H9 (cell line): ENCODE results near the gene MAP3K21. TPM values are rescaled to one million over a fixed set of nuclear protein-coding genes. Genes with fewer than 3 reads are reported as not detected.

Experiments
- DNase-seq: peaks from one replicate; pipeline ENCODE4 v3.0.0-alpha.2; 2017
- H2AFZ ChIP-seq: one replicate; pipeline ENCODE4 v1.6.1; 2013; ENCODE audit warnings: mild to moderate bottlenecking, low read length, control low read depth, moderate library complexity
- H2AK5ac ChIP-seq: 2 replicates; pipeline ENCODE4 v1.6.1; 2013; ENCODE audit warnings: low read length, control low read depth, mixed read lengths; ENCODE audit not compliant: insufficient read length
- H2BK120ac ChIP-seq: one replicate; pipeline ENCODE4 v1.6.1; 2013; ENCODE audit warnings: low read depth, mild to moderate bottlenecking, low read length, control low read depth, inconsistent platforms; ENCODE audit not compliant: poor library complexity, severe bottlenecking
- H2BK12ac ChIP-seq: 2 replicates; pipeline ENCODE4 v1.6.1; 2013; ENCODE audit warnings: low read length, control low read depth, mixed read lengths, low read depth; ENCODE audit not compliant: insufficient read length
- H2BK15ac ChIP-seq: 2 replicates; pipeline ENCODE4 v1.6.1; 2013; ENCODE audit warnings: low read depth, low read length, control low read depth
- H2BK20ac ChIP-seq: one replicate; pipeline ENCODE4 v1.6.1; 2013; ENCODE audit warnings: low read depth, mild to moderate bottlenecking, low read length, control low read depth, inconsistent platforms; ENCODE audit not compliant: poor library complexity, severe bottlenecking
- H2BK5ac ChIP-seq: 2 replicates; pipeline ENCODE4 v1.6.1; 2013; ENCODE audit warnings: low read length, control low read depth, mixed read lengths; ENCODE audit not compliant: insufficient read length
- H3K14ac ChIP-seq: 2 replicates; pipeline ENCODE4 v1.6.1; 2013; ENCODE audit warnings: low read length, control low read depth; ENCODE audit not compliant: insufficient read depth
- H3K18ac ChIP-seq: 2 replicates; pipeline ENCODE4 v1.6.1; 2013; ENCODE audit warnings: low read depth, mild to moderate bottlenecking, mixed read lengths, low read length, control low read depth; ENCODE audit not compliant: insufficient read length
- H3K23ac ChIP-seq: 2 replicates; pipeline ENCODE4 v1.6.1; 2013; ENCODE audit warnings: low read length, control low read depth, mixed read lengths, low read depth; ENCODE audit not compliant: insufficient read length
- H3K23me2 ChIP-seq: 2 replicates; pipeline ENCODE4 v1.6.1; 2013; ENCODE audit warnings: low read depth, mild to moderate bottlenecking, mixed read lengths, low read length, control low read depth; ENCODE audit not compliant: insufficient read length, poor library complexity, severe bottlenecking
- H3K27ac ChIP-seq: 2 replicates; pipeline ENCODE4 v1.5.1; 2013; ENCODE audit warnings: low read length, control low read depth, mixed read lengths, low read depth; ENCODE audit not compliant: insufficient read length
- H3K27me3 ChIP-seq: 2 replicates; pipeline ENCODE4 v1.6.1; 2013; ENCODE audit warnings: low read length, control low read depth, inconsistent platforms; ENCODE audit not compliant: insufficient read depth
- H3K4ac ChIP-seq: 2 replicates; pipeline ENCODE4 v1.6.1; 2013; ENCODE audit warnings: low read depth, mild to moderate bottlenecking, control low read depth, inconsistent platforms, low read length, moderate library complexity
- H3K4me1 ChIP-seq: 2 replicates; pipeline ENCODE4 v1.6.1; 2013; ENCODE audit warnings: low read length, control low read depth, inconsistent platforms; ENCODE audit not compliant: insufficient read depth
- H3K4me2 ChIP-seq: 2 replicates; pipeline ENCODE4 v1.6.1; 2013; ENCODE audit warnings: low read length, control low read depth, mixed read lengths; ENCODE audit not compliant: insufficient read length, insufficient read depth
- H3K56ac ChIP-seq: 2 replicates; pipeline ENCODE4 v1.6.1; 2013; ENCODE audit warnings: low read depth, mild to moderate bottlenecking, mixed read lengths, low read length, control low read depth; ENCODE audit not compliant: insufficient read length
- H3K79me1 ChIP-seq: 2 replicates; pipeline ENCODE4 v1.6.1; 2013; ENCODE audit warnings: low read depth, mild to moderate bottlenecking, moderate library complexity, low read length, control low read depth, inconsistent platforms; ENCODE audit not compliant: insufficient read depth, poor library complexity, severe bottlenecking
- H3K79me2 ChIP-seq: 2 replicates; pipeline ENCODE4 v1.6.1; 2013; ENCODE audit warnings: low read length, control low read depth, inconsistent platforms; ENCODE audit not compliant: insufficient read depth
- H3K9ac ChIP-seq: 2 replicates; pipeline ENCODE4 v1.6.1; 2013; ENCODE audit warnings: low read length, control low read depth, mixed read lengths; ENCODE audit not compliant: insufficient read length; ENCODE audit errors: extremely low read depth
- H3K9me3 ChIP-seq: one replicate; pipeline ENCODE4 v1.6.1; 2013; ENCODE audit warnings: low read depth, low read length, inconsistent platforms; ENCODE audit not compliant: control insufficient read depth
- H3T11ph ChIP-seq: one replicate; pipeline ENCODE4 v1.6.1; 2013; ENCODE audit warnings: mild to moderate bottlenecking, low read length, control low read depth, inconsistent platforms
- H4K20me1 ChIP-seq: one replicate; pipeline ENCODE4 v1.6.1; 2013; ENCODE audit not compliant: control insufficient read depth, insufficient read length, insufficient read depth
- H4K5ac ChIP-seq: 2 replicates; pipeline ENCODE4 v1.6.1; 2013; ENCODE audit warnings: low read depth, mild to moderate bottlenecking, mixed read lengths, low read length, control low read depth; ENCODE audit not compliant: insufficient read length
- H4K8ac ChIP-seq: replicated peaks from 2 replicates; pipeline ENCODE4 v1.6.1; 2013; ENCODE audit warnings: low read length, control low read depth, mixed read lengths, low read depth; ENCODE audit not compliant: insufficient read length
- H4K91ac ChIP-seq: 2 replicates; pipeline ENCODE4 v1.6.1; 2013; ENCODE audit warnings: low read depth, mild to moderate bottlenecking, moderate library complexity, mixed read lengths, low read length, control low read depth; ENCODE audit not compliant: insufficient read length
- H3K27ac Mint-ChIP-seq, 3 experiments: 2 replicates in 2 of 3; 3 replicates in 1 of 3; pipeline ENCODE4 v1.8.0; 2020 to 2021; ENCODE audit warnings: mixed read lengths in 3 of 3, mild to moderate bottlenecking in 1 of 3, moderate library complexity in 1 of 3
- H3K27me3 Mint-ChIP-seq: 2 replicates; pipeline ENCODE4 v1.8.0; 2021; ENCODE audit warnings: low read depth, mild to moderate bottlenecking, moderate library complexity, mixed read lengths
- H3K36me3 Mint-ChIP-seq, 3 experiments: 2 replicates in 2 of 3; 3 replicates in 1 of 3; pipeline ENCODE4 v1.8.0; 2020 to 2021; ENCODE audit warnings: low read depth in 3 of 3, mixed read lengths in 3 of 3; ENCODE audit not compliant: insufficient read depth in 1 of 3
- H3K4me1 Mint-ChIP-seq, 2 experiments: 2 replicates each; pipeline ENCODE4 v1.8.0; 2020; ENCODE audit warnings: mixed read lengths in 2 of 2
- H3K4me3 Mint-ChIP-seq, 2 experiments: 2 replicates in 1 of 2; 3 replicates in 1 of 2; pipeline ENCODE4 v1.8.0; 2020 to 2021; ENCODE audit warnings: mild to moderate bottlenecking in 2 of 2, mixed read lengths in 2 of 2, moderate library complexity in 1 of 2
- H3K9me3 Mint-ChIP-seq, 2 experiments: 2 replicates in 1 of 2; 3 replicates in 1 of 2; pipeline ENCODE4 v1.8.0; 2020; ENCODE audit warnings: mild to moderate bottlenecking in 2 of 2, mixed read lengths in 2 of 2, moderate library complexity in 1 of 2
- WGBS: extraction: QIAGEN DNeasy Blood & Tissue Kit; methylation state at CpG from one replicate; pipeline ENCODE4 v1.1.7; 2013; ENCODE audit warnings: missing lambda C conversion rate, low lambda C conversion rate, mixed read lengths; ENCODE audit not compliant: insufficient read length; ENCODE audit errors: extremely low coverage; 5-methylcytosine and 5-hydroxymethylcytosine counted together
- total RNA-seq: library from RNA; stranded (reverse); gene quantifications from 2 replicates; pipeline ENCODE4 v1.2.1, GENCODE V29; 2021
- TF ChIP-seq, protein P1 (sequence below): fragments of 200-600 bp; sonication (generic); conservative IDR thresholded peaks from 3 replicates; pipeline ENCODE4 v1.8.0; 2021; ENCODE audit warnings: antibody characterized with exemption, mild to moderate bottlenecking

The MAP3K21 gene
- total RNA-seq, 1 experiment from 2014 or later, result 11.7 TPM

DNA sequence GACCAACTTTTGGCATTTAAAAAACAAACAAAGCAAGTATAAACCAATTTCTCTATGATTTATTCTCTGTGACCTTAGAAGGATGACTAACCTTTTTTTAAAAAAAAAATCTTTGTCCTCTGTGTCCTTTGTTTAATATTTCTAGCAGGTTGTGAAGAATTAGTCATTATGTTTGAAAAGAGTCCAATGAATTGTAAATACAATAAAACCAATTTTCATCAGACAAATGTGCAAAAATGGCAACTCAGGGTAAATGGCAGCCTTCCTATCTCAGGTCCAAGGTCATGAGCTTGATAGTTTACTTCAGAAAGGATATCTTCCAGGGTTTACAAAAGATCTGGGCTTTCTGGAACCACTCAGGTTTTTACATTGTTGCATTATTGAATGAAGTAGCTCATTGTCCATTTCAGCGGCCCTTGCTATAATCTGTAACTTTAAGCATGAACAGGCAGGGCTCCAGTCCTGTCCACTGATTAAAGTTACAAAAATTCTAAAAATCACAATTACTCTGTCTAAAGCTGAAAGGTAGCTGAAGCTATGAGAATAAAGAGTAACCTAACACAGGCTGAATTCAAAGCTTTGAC is 11.7 kb upstream of the MAP3K21 start:
- H2AFZ ChIP-seq, result no peak overlapping the region
- no peaks in the 10 kb centered on the region for H3K79me2 ChIP-seq
- no CpG with 5 or more reads among the region's 1 CpG for WGBS
- H3K27ac ChIP-seq, result no peak overlapping the region
- no peaks in the 10 kb centered on the region for H3K9me3 ChIP-seq
- H3K27me3 Mint-ChIP-seq, result no peaks in the 10 kb centered on the region
- no peaks in the 10 kb centered on the region for H3K9me3 Mint-ChIP-seq
- no peak overlapping the region for H3K4ac ChIP-seq
- TF ChIP-seq, protein P1, sequence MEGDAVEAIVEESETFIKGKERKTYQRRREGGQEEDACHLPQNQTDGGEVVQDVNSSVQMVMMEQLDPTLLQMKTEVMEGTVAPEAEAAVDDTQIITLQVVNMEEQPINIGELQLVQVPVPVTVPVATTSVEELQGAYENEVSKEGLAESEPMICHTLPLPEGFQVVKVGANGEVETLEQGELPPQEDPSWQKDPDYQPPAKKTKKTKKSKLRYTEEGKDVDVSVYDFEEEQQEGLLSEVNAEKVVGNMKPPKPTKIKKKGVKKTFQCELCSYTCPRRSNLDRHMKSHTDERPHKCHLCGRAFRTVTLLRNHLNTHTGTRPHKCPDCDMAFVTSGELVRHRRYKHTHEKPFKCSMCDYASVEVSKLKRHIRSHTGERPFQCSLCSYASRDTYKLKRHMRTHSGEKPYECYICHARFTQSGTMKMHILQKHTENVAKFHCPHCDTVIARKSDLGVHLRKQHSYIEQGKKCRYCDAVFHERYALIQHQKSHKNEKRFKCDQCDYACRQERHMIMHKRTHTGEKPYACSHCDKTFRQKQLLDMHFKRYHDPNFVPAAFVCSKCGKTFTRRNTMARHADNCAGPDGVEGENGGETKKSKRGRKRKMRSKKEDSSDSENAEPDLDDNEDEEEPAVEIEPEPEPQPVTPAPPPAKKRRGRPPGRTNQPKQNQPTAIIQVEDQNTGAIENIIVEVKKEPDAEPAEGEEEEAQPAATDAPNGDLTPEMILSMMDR, result no peak
- H2BK120ac ChIP-seq, result no peak overlapping the region
- no peak overlapping the region for H3K4me3 Mint-ChIP-seq
- no peaks in the 10 kb centered on the region; the same call in none of the 2 replicates for H3K4me1 ChIP-seq
- no peak overlapping the region for H2BK20ac ChIP-seq
- H3K23ac ChIP-seq, result no peak overlapping the region
- no peak overlapping the region for H4K91ac ChIP-seq
- DNase-seq, result no peak
- no peak overlapping the region for H3K14ac ChIP-seq
- no peaks in the 10 kb centered on the region for H3K23me2 ChIP-seq
- H4K8ac ChIP-seq, result no peak overlapping the region
- no peak overlapping the region for H3K9ac ChIP-seq
- H2BK5ac ChIP-seq, result no peak overlapping the region
- no peaks in the 10 kb centered on the region for H4K20me1 ChIP-seq
- no peak overlapping the region for H4K5ac ChIP-seq
- H3K79me1 ChIP-seq, result no peaks in the 10 kb centered on the region
- H2BK12ac ChIP-seq, result no peak overlapping the region
- no peak overlapping the region for H3K4me2 ChIP-seq
- no peak overlapping the region for H2AK5ac ChIP-seq
- no peak overlapping the region for H2BK15ac ChIP-seq
- H3K27me3 ChIP-seq, result no peaks in the 10 kb centered on the region
- no peak overlapping the region for H3K56ac ChIP-seq
- no peak overlapping the region for H3K27ac Mint-ChIP-seq
- H3K4me1 Mint-ChIP-seq, result peaks cover 4 to 5% of the 10 kb centered on the region in 2 experiments; a peak in 3 of 4 replicates
- no peak overlapping the region for H3K18ac ChIP-seq
- H3T11ph ChIP-seq, result no peak overlapping the region
- H3K36me3 Mint-ChIP-seq, result no peaks in the 10 kb centered on the region
